Natural killer cell (primary cell): ENCODE measurements around the gene NAV2. TPM values are rescaled to one million over a fixed set of nuclear protein-coding genes. Genes with fewer than 3 reads are reported as not detected.

Source experiments
- ATAC-seq, 3 donors: fragments of 150-1000 bp in 2 of 3; fragments of 200-7000 bp in 1 of 3; cut with Tn5 transposase; 1 replicate in 1 of 3; 2 replicates in 2 of 3; pipeline ENCODE4 v1.10.0; 2021; ENCODE audit warnings: mild to moderate bottlenecking in 2 of 3, moderate library complexity in 2 of 3
- DNase-seq, 2 donors: peaks; one replicate each; pipeline versions ENCODE4 v3.0.0 to v3.0.0-alpha.2; 2013 to 2021; ENCODE audit warnings: mixed read lengths in 1 of 2
- H3K27ac ChIP-seq: one replicate; pipeline ENCODE4 v1.5.1; 2013; ENCODE audit warnings: mild to moderate bottlenecking, low read length
- H3K27me3 ChIP-seq: one replicate; pipeline ENCODE4 v1.6.1; 2013; ENCODE audit warnings: low read length; ENCODE audit not compliant: control insufficient read depth, insufficient read depth
- H3K36me3 ChIP-seq: one replicate; pipeline ENCODE4 v1.6.1; 2013; ENCODE audit warnings: low read length; ENCODE audit not compliant: control insufficient read depth, insufficient read depth
- H3K4me1 ChIP-seq: one replicate; pipeline ENCODE4 v1.6.1; 2013; ENCODE audit warnings: low read length; ENCODE audit not compliant: control insufficient read depth, insufficient read depth
- H3K4me3 ChIP-seq: one replicate; pipeline ENCODE4 v1.5.1; 2013; ENCODE audit warnings: low read length
- H3K9me3 ChIP-seq: one replicate; pipeline ENCODE4 v1.6.1; 2013; ENCODE audit warnings: low read length; ENCODE audit not compliant: control insufficient read depth, insufficient read depth
- H3K27ac Mint-ChIP-seq, 2 donors: one replicate each; pipeline ENCODE4 v1.8.0; 2022; ENCODE audit warnings: mild to moderate bottlenecking in 2 of 2, mixed read lengths in 2 of 2, moderate library complexity in 1 of 2
- H3K27me3 Mint-ChIP-seq, 2 donors: one replicate each; pipeline ENCODE4 v1.8.0; 2022; ENCODE audit warnings: low read depth in 2 of 2, mixed read lengths in 2 of 2
- H3K36me3 Mint-ChIP-seq: one replicate; pipeline ENCODE4 v1.8.0; 2022; ENCODE audit warnings: mixed read lengths
- H3K4me1 Mint-ChIP-seq, 2 donors: one replicate each; pipeline ENCODE4 v1.8.0; 2022; ENCODE audit warnings: mixed read lengths in 2 of 2
- H3K4me3 Mint-ChIP-seq: one replicate; pipeline ENCODE4 v1.8.0; 2022; ENCODE audit warnings: mild to moderate bottlenecking, moderate library complexity, mixed read lengths
- H3K9me3 Mint-ChIP-seq, 2 donors: one replicate each; pipeline ENCODE4 v1.8.0; 2022; ENCODE audit warnings: mixed read lengths in 2 of 2
- CTCF ChIP-seq: fragments of 200-600 bp; IDR thresholded peaks from one replicate; pipeline ENCODE4 v1.8.0; 2022; ENCODE audit warnings: antibody characterized with exemption
- WGBS: methylation state at CpG from one replicate; pipeline ENCODE4 v1.1.7; 2013; ENCODE audit warnings: missing lambda C conversion rate; ENCODE audit not compliant: insufficient coverage; 5-methylcytosine and 5-hydroxymethylcytosine counted together
- intact Hi-C: fragments of 100-400 bp; cut with micrococcal nuclease; formaldehyde crosslinking; loops from one replicate; pipeline ENCODE4 v1.14.2; 2022
- total RNA-seq, 4 donors: library from RNA; stranded (reverse); fragments of 120-200 nt in 1 of 4; gene quantifications; one replicate each; pipeline versions ENCODE4 v1.2.3 to v1.2.4, GENCODE V29; 2013 to 2022

NAV2 gene
- total RNA-seq, 3 donors from 2014 or later (not counting 1 experiment from before 2014, with no cell fraction given): 0.14 to 1.6 (median 0.43) TPM

- H3K27ac Mint-ChIP-seq: no peak overlapping the region
- Histone ChIP-seq H3K9me3 (no peaks in the 10 kb centered on the region), H3K27ac (no peak overlapping the region), H3K4me1 (no peaks in the 10 kb centered on the region), H3K4me3 (no peak overlapping the region), H3K36me3 (no peaks in the 10 kb centered on the region), H3K27me3 (no peaks in the 10 kb centered on the region)
- H3K4me1 Mint-ChIP-seq: peaks cover 7 to 8% of the 10 kb centered on the region in 2 donors
- no peaks in the 10 kb centered on the region for H3K36me3 Mint-ChIP-seq
- no peak for DNase-seq
- H3K27me3 Mint-ChIP-seq: peaks cover 29 to 55% of the 10 kb centered on the region in 2 donors
- ATAC-seq: no peak
- 77% methylated on average over 5 of the region's 5 CpGs for WGBS
- no peak for TF ChIP-seq CTCF
- no peak overlapping the region for H3K4me3 Mint-ChIP-seq
- H3K9me3 Mint-ChIP-seq: no peaks in the 10 kb centered on the region
- intact Hi-C loops: no loop called here
Observed at GRCh38 chr11:19947537-19948114, 235.0 kb downstream of the NAV2 start.

- WGBS: 94% methylated on average over 7 of the region's 7 CpGs
- no peaks in the 10 kb centered on the region for H3K27me3 ChIP-seq
- ATAC-seq (no peak), DNase-seq (no peak)
- Mint-ChIP-seq H3K4me1 (peaks cover 7 to 8% of the 10 kb centered on the region in 2 donors), H3K27me3 (peaks cover 38 to 66% of the 10 kb centered on the region in 2 donors), H3K4me3 (no peak overlapping the region), H3K9me3 (no peaks in the 10 kb centered on the region), H3K36me3 (no peaks in the 10 kb centered on the region), H3K27ac (no peak overlapping the region)
- H3K4me3 ChIP-seq: no peak overlapping the region
- no peaks in the 10 kb centered on the region for H3K4me1 ChIP-seq
- no peak overlapping the region for H3K27ac ChIP-seq
- no peak for TF ChIP-seq CTCF
- H3K36me3 ChIP-seq: no peaks in the 10 kb centered on the region
- intact Hi-C loops: no loop called here
- H3K9me3 ChIP-seq: no peaks in the 10 kb centered on the region
Observed at GRCh38 chr11:19949606-19950005, 237.0 kb downstream of the NAV2 start.

GRCh38 chr11:19951558-19952115 is 239.0 kb downstream of the NAV2 start:
- H3K9me3 Mint-ChIP-seq: no peaks in the 10 kb centered on the region
- 0% methylated on average over 5 of the region's 6 CpGs for WGBS
- peak overlapping the region; percentile 61 for H3K4me3 Mint-ChIP-seq
- peaks cover 29 to 49% of the 10 kb centered on the region in 2 donors for H3K27me3 Mint-ChIP-seq
- H3K27ac Mint-ChIP-seq: no peak overlapping the region
- Histone ChIP-seq H3K4me1 (no peaks in the 10 kb centered on the region), H3K27me3 (no peaks in the 10 kb centered on the region), H3K9me3 (no peaks in the 10 kb centered on the region), H3K4me3 (no peak overlapping the region), H3K36me3 (no peaks in the 10 kb centered on the region), H3K27ac (no peak overlapping the region)
- intact Hi-C loops: loop anchor here (1.0 kb wide), 3 partner anchors 160 to 403 kb away; no protein-coding TSS in a partner anchor
- no peaks in the 10 kb centered on the region for H3K36me3 Mint-ChIP-seq
- DNase-seq (peak in 1 of 2 donors; percentile 64), ATAC-seq (peak; percentile 64 to 82 (median 74))
- peaks cover 7 to 8% of the 10 kb centered on the region in 2 donors for H3K4me1 Mint-ChIP-seq
- TF ChIP-seq CTCF: peak; percentile 78
